HCT116 (cell line): ENCODE data around the gene SEC16A. TPM values are rescaled to one million over a fixed set of nuclear protein-coding genes. Genes with fewer than 3 reads are reported as not detected.
A peak's percentile ranks its signal among the peaks of the same experiment; 100 is the strongest.

ENCODE experiments used
- ATAC-seq: fragments of 200-7000 bp; cut with Tn5 transposase; 2 replicates; pipeline ENCODE4 v1.9.1; 2020; ENCODE audit warnings: mild to moderate bottlenecking, moderate library complexity
- BruUV-seq: library from RNA; stranded (reverse); fragments of 400-500 nt; replicated peaks from 2 replicates; lab custom pipeline; 2021; lab: Mats Ljungman, UMichigan
- CTCF ChIA-PET: fragments of 300-600 bp; sonication (Branson Sonifier 250); formaldehyde crosslinking; loops from one replicate; lab custom pipeline; 2021; ENCODE audit warnings: antibody characterized with exemption; lab: Charles Lee
- POLR2A ChIA-PET: fragments of 300-600, 350-600 bp; sonication (Branson Sonifier 250); formaldehyde crosslinking; loops from one replicate; lab custom pipeline; 2021; ENCODE audit warnings: antibody characterized with exemption; lab: Charles Lee
- RAD21 ChIA-PET, 2 experiments: fragments of 300-600 bp; sonication (Branson Sonifier 250); formaldehyde crosslinking; loops; one replicate each; lab custom pipeline; 2023; ENCODE audit warnings: low total read pairs in 2 of 2; ENCODE audit not compliant: uncharacterized antibody in 2 of 2, unreplicated experiment in 2 of 2, low non-redundant PET in 1 of 2; lab: Charles Lee
- DNase-seq: peaks from one replicate; pipeline ENCODE4 v3.0.0-alpha.2; 2010; ENCODE audit warnings: low read depth, low spot score
- H2AFZ ChIP-seq: fragments of 200-600 bp; shearing (Covaris generic), sonication (generic); 2 replicates; pipeline ENCODE4 v1.6.1; 2017; ENCODE audit warnings: low read depth, mixed run types, mixed read lengths, antibody characterized with exemption, low read length; ENCODE audit not compliant: poor library complexity, severe bottlenecking
- H3K27ac ChIP-seq: 2 replicates; pipeline ENCODE4 v1.5.1; 2012; ENCODE audit warnings: low read depth, low read length
- H3K27me3 ChIP-seq: fragments of 200-600 bp; sonication (generic); 2 replicates; pipeline ENCODE4 v1.6.1; 2016; ENCODE audit warnings: mixed run types, low read length, mixed read lengths; ENCODE audit not compliant: insufficient read depth
- H3K36me3 ChIP-seq, 2 experiments: fragments of 200-500 bp in 1 of 2; fragments of 200-600 bp in 1 of 2; sonication (Bioruptor generic) in 1 of 2; sonication (generic) in 1 of 2; 2 replicates each; pipeline versions ENCODE4 v1.5.1 to v1.6.1; 2014 to 2016; ENCODE audit warnings: low read length in 2 of 2, inconsistent platforms in 1 of 2, mixed read lengths in 1 of 2, mixed run types in 1 of 2; ENCODE audit not compliant: insufficient read depth in 2 of 2, control insufficient read depth in 1 of 2
- H3K4me1 ChIP-seq, 2 experiments: fragments of 200-600 bp in 1 of 2; sonication (generic) in 1 of 2; 2 replicates each; pipeline versions ENCODE4 v1.5.1 to v1.6.1; 2012 to 2017; ENCODE audit warnings: low read length in 2 of 2, inconsistent platforms in 1 of 2, mild to moderate bottlenecking in 1 of 2, mixed read lengths in 1 of 2, mixed run types in 1 of 2, moderate library complexity in 1 of 2; ENCODE audit not compliant: insufficient read depth in 2 of 2, control insufficient read depth in 1 of 2
- H3K4me2 ChIP-seq: fragments of 200-600 bp; sonication (generic); 2 replicates; pipeline ENCODE4 v1.6.1; 2017; ENCODE audit warnings: mixed run types, low read length, mixed read lengths
- H3K4me3 ChIP-seq, 2 experiments: fragments of 200-600 bp in 1 of 2; sonication (generic) in 1 of 2; replicated peaks in 1 of 2; 2 replicates each; pipeline ENCODE4 v1.5.1; 2011 to 2016; ENCODE audit warnings: low read length in 2 of 2, control low read depth in 1 of 2, low read depth in 1 of 2, mild to moderate bottlenecking in 1 of 2, mixed read lengths in 1 of 2, mixed run types in 1 of 2
- H3K79me2 ChIP-seq: fragments of 200-600 bp; sonication (generic); 2 replicates; pipeline ENCODE4 v1.6.1; 2017; ENCODE audit warnings: mild to moderate bottlenecking, mixed run types, low read length, moderate library complexity, mixed read lengths; ENCODE audit not compliant: insufficient read depth
- H3K9ac ChIP-seq: fragments of 200-600 bp; sonication (generic); 2 replicates; pipeline ENCODE4 v1.6.1; 2016; ENCODE audit warnings: low read length, mixed read lengths
- H3K9me2 ChIP-seq: fragments of 200-600 bp; sonication (generic), shearing (Covaris generic); 2 replicates; pipeline ENCODE4 v1.6.1; 2017; ENCODE audit warnings: mixed run types, mild to moderate bottlenecking, moderate library complexity; ENCODE audit not compliant: insufficient read depth
- H3K9me3 ChIP-seq, 2 experiments: fragments of 200-500 bp in 1 of 2; fragments of 200-600 bp in 1 of 2; sonication (Bioruptor generic) in 1 of 2; sonication (generic) in 1 of 2; 2 replicates each; pipeline ENCODE4 v1.6.1; 2014 to 2017; ENCODE audit warnings: low read length in 2 of 2, mixed read lengths in 2 of 2, inconsistent platforms in 1 of 2, low read depth in 1 of 2, mild to moderate bottlenecking in 1 of 2, mixed run types in 1 of 2, moderate library complexity in 1 of 2; ENCODE audit not compliant: control insufficient read depth in 1 of 2, insufficient read depth in 1 of 2
- H4K20me1 ChIP-seq: fragments of 200-600 bp; sonication (generic), shearing (Covaris generic); 2 replicates; pipeline ENCODE4 v1.6.1; 2017; ENCODE audit warnings: mixed run types, mild to moderate bottlenecking, moderate library complexity; ENCODE audit not compliant: insufficient read depth
- CBX3 ChIP-seq: IDR thresholded peaks from 2 replicates; pipeline ENCODE4 v1.6.1; 2012; ENCODE audit warnings: low read depth
- CEBPB ChIP-seq: IDR thresholded peaks from 2 replicates; pipeline ENCODE4 v1.6.1; 2012; ENCODE audit warnings: low read depth
- EGR1 ChIP-seq: IDR thresholded peaks from 2 replicates; pipeline ENCODE4 v1.6.1; 2012; ENCODE audit warnings: low read depth
- ELF1 ChIP-seq: IDR thresholded peaks from 2 replicates; pipeline ENCODE4 v1.6.1; 2012; ENCODE audit warnings: low read depth, borderline replicate concordance
- EZH2 ChIP-seq: fragments of 200-600 bp; sonication (generic); IDR thresholded peaks from 2 replicates; pipeline ENCODE4 v1.6.1; 2017; ENCODE audit warnings: antibody characterized with exemption, mixed run types
- EZH2phosphoT487 ChIP-seq: fragments of 200-600 bp; IDR thresholded peaks from 2 replicates; pipeline ENCODE4 v1.6.1; 2018; ENCODE audit warnings: antibody characterized with exemption, borderline replicate concordance
- FOSL1 ChIP-seq: IDR thresholded peaks from 2 replicates; pipeline ENCODE4 v1.6.1; 2012; ENCODE audit warnings: low read depth
- JUND ChIP-seq: IDR thresholded peaks from 2 replicates; pipeline ENCODE4 v1.6.1; 2012
- POLR2A ChIP-seq: IDR thresholded peaks from 2 replicates; pipeline ENCODE4 v1.7.0; 2011; ENCODE audit warnings: borderline replicate concordance; ENCODE audit not compliant: insufficient read depth, insufficient read length; ENCODE audit errors: extremely low read depth
- POLR2AphosphoS5 ChIP-seq: IDR thresholded peaks from 2 replicates; pipeline ENCODE4 v1.6.1; 2011; ENCODE audit warnings: mild to moderate bottlenecking, low read depth, low read length, moderate library complexity
- RAD21 ChIP-seq: IDR thresholded peaks from 2 replicates; pipeline ENCODE4 v1.6.1; 2012; ENCODE audit warnings: low read depth, mild to moderate bottlenecking
- SIN3A ChIP-seq: IDR thresholded peaks from 2 replicates; pipeline ENCODE4 v1.6.1; 2012; ENCODE audit warnings: low read depth
- SP1 ChIP-seq: IDR thresholded peaks from 2 replicates; pipeline ENCODE4 v1.6.1; 2012; ENCODE audit warnings: low read depth
- SRF ChIP-seq: IDR thresholded peaks from 2 replicates; pipeline ENCODE4 v1.6.1; 2012; ENCODE audit warnings: low read depth
- TCF7L2 ChIP-seq: IDR thresholded peaks from 2 replicates; pipeline ENCODE4 v1.7.0; 2011; ENCODE audit warnings: borderline replicate concordance, inconsistent platforms; ENCODE audit not compliant: insufficient read depth, insufficient read length; ENCODE audit errors: extremely low read depth
- YY1 ChIP-seq: IDR thresholded peaks from 2 replicates; pipeline ENCODE4 v1.6.1; 2011; ENCODE audit warnings: low read length, low read depth, moderate library complexity, mild to moderate bottlenecking; ENCODE audit not compliant: insufficient replicate concordance; ENCODE audit errors: extremely low read depth
- ZFX ChIP-seq: fragments of 450-650 bp; IDR thresholded peaks from 2 replicates; pipeline ENCODE4 v1.6.1; 2017
- ZNF274 ChIP-seq: fragments of 200-500 bp; sonication (Bioruptor generic); IDR thresholded peaks from 2 replicates; pipeline ENCODE4 v1.6.1; 2014; ENCODE audit warnings: mild to moderate bottlenecking, low read depth, low read length, inconsistent platforms
- intact Hi-C: fragments of 100-400 bp; cut with micrococcal nuclease; formaldehyde crosslinking; loops from 2 replicates; pipeline ENCODE4 v1.10.0; 2022
- total RNA-seq: library from RNA; stranded (reverse); gene quantifications from one replicate; pipeline ENCODE4 v1.2.1, GENCODE V29; 2021; ENCODE audit not compliant: unreplicated experiment
- TF ChIP-seq, protein P1 (sequence below), 3 experiments: fragments of 200-600 bp in 1 of 3; sonication (generic) in 1 of 3; IDR thresholded peaks in 2 of 3; conservative IDR thresholded peaks in 1 of 3; 2 replicates each; pipeline ENCODE4 v1.5.1; 2012 to 2017; ENCODE audit warnings: low read depth in 2 of 3, low read length in 2 of 3, antibody characterized with exemption in 1 of 3, borderline replicate concordance in 1 of 3, control low read depth in 1 of 3, mild to moderate bottlenecking in 1 of 3, mixed read lengths in 1 of 3, mixed run types in 1 of 3, moderate library complexity in 1 of 3; ENCODE audit not compliant: insufficient read depth in 1 of 3
- TF ChIP-seq, protein P2 (sequence below): IDR thresholded peaks from 2 replicates; pipeline ENCODE4 v1.6.1; 2012
- TF ChIP-seq, protein P3 (sequence below): IDR thresholded peaks from 2 replicates; pipeline ENCODE4 v1.6.1; 2012
- TF ChIP-seq, protein P4 (sequence below): IDR thresholded peaks from 2 replicates; pipeline ENCODE4 v1.6.1; 2012; ENCODE audit warnings: low read depth

SEC16A gene
- total RNA-seq, 1 experiment from 2014 or later = 49.8 TPM

DNA sequence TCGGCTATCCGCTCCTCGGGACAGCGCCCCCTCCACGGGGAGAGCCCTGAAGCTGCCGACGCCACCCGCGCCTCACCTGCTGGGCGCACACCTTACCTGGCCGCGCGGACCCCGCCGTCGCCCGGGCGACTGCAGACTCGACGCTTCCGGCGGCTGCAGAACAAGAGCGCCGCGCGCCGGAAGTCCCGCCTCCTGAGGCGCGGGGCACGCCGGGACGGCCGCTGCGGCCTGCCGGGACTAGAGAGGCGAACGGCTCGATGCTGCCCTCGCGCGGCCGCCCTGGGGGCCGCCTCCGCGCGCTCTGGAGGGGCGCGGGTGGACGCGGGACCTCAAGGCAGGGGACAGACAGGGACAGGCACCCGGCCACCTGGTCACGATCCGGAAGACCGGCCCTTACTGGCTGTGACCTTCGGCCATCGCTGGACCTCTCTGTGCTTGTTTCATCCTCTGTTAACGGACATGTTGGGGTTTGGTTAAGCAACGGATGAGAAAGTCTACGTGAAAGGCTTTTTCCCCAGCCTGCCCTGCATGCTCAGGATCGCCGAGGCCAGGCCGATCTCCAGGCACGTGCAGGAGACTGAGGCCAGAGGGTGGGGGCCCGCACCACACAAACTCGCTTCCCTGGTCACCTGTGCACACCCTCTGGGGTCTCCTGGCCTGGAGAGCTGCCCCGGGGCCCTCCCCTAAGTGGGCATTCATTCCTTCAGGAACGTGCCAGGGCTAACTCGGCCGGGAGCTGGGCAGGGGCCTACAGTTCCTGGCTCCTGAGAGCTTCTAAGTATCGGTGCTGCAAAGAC lies 82.6 kb downstream of the SEC16A start, which contains the start of gene SNAPC4:
Gene SNAPC4 (minus strand): TSS at position 133 of the 797 bp plus-strand sequence. CDS start 1,742 bp downstream, outside the sequence.
- H3K9me2 ChIP-seq = no peaks in the 10 kb centered on the region
- ChIA-PET CTCF (interaction anchor here (0.6 to 1.4 kb wide), 6 partner anchors 10 to 88 kb away, joined by 3 to 8 read pairs (median 4); partner anchors contain the start of gene DNLZ), RAD21 (no interaction called here), POLR2A (no interaction called here)
- H3K4me2 ChIP-seq = peak within 1 kb of the TSS; percentile 89
- BruUV-seq = no TSS peak
- H3K9me3 ChIP-seq = no peaks in the 10 kb centered on the region
- H3K9ac ChIP-seq = peak within 1 kb of the TSS; percentile 84
- no peaks in the 10 kb centered on the region for H3K27me3 ChIP-seq
- peaks cover 7 to 16% of the 10 kb centered on the region in 2 experiments for H3K4me1 ChIP-seq
- H4K20me1 ChIP-seq = no peaks in the 10 kb centered on the region
- DNase-seq (peak; percentile 62), ATAC-seq (peak; percentile 92)
- H3K4me3 ChIP-seq = peak within 1 kb of the TSS; percentile 82 to 93
- peaks cover 39 to 47% of the 10 kb centered on the region in 2 experiments; a peak in 3 of 4 replicates for H3K36me3 ChIP-seq
- peaks cover 41% of the 10 kb centered on the region for H3K79me2 ChIP-seq
- H2AFZ ChIP-seq = no peak within 1 kb of the TSS
- intact Hi-C loops = loop anchor here (1.0 to 2.0 kb wide), 3 partner anchors 54 to 88 kb away; no protein-coding TSS in a partner anchor
- peak within 1 kb of the TSS; percentile 92 for H3K27ac ChIP-seq
- TF ChIP-seq EGR1 = no peak
- TF ChIP-seq RAD21 = peak; percentile 85
- no peak for TF ChIP-seq CBX3
- TF ChIP-seq EZH2phosphoT487 = no peak
- TF ChIP-seq JUND = no peak
- TF ChIP-seq POLR2A = peak; percentile 85
- TF ChIP-seq EZH2 = no peak
- TF ChIP-seq FOSL1 = no peak
- peak; percentile 44 for TF ChIP-seq YY1
- peak; percentile 82 for TF ChIP-seq SIN3A
- TF ChIP-seq, protein P1, sequence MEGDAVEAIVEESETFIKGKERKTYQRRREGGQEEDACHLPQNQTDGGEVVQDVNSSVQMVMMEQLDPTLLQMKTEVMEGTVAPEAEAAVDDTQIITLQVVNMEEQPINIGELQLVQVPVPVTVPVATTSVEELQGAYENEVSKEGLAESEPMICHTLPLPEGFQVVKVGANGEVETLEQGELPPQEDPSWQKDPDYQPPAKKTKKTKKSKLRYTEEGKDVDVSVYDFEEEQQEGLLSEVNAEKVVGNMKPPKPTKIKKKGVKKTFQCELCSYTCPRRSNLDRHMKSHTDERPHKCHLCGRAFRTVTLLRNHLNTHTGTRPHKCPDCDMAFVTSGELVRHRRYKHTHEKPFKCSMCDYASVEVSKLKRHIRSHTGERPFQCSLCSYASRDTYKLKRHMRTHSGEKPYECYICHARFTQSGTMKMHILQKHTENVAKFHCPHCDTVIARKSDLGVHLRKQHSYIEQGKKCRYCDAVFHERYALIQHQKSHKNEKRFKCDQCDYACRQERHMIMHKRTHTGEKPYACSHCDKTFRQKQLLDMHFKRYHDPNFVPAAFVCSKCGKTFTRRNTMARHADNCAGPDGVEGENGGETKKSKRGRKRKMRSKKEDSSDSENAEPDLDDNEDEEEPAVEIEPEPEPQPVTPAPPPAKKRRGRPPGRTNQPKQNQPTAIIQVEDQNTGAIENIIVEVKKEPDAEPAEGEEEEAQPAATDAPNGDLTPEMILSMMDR (IDR thresholded peaks at IDR 0.05 in 2 of 3, conservative IDR thresholded peaks at IDR 0.05 in 1 of 3; ENCODE audit: borderline replicate concordance in 1 of 3, insufficient read depth in 1 of 3, low read depth in 2 of 3, low read length in 2 of 3) = peak; percentile 68 to 84 (median 82); a peak in 5 of 6 replicates
- TF ChIP-seq, protein P2, sequence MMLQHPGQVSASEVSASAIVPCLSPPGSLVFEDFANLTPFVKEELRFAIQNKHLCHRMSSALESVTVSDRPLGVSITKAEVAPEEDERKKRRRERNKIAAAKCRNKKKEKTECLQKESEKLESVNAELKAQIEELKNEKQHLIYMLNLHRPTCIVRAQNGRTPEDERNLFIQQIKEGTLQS = no peak
- peak; percentile 53; the same call in 1 of the 2 replicates for TF ChIP-seq ZFX
- no peak for TF ChIP-seq CEBPB
- no peak for TF ChIP-seq ELF1
- TF ChIP-seq SRF = no peak
- TF ChIP-seq, protein P3, sequence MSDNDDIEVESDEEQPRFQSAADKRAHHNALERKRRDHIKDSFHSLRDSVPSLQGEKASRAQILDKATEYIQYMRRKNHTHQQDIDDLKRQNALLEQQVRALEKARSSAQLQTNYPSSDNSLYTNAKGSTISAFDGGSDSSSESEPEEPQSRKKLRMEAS = peak; percentile 58; the same call in 1 of the 2 replicates
- TF ChIP-seq, protein P4, sequence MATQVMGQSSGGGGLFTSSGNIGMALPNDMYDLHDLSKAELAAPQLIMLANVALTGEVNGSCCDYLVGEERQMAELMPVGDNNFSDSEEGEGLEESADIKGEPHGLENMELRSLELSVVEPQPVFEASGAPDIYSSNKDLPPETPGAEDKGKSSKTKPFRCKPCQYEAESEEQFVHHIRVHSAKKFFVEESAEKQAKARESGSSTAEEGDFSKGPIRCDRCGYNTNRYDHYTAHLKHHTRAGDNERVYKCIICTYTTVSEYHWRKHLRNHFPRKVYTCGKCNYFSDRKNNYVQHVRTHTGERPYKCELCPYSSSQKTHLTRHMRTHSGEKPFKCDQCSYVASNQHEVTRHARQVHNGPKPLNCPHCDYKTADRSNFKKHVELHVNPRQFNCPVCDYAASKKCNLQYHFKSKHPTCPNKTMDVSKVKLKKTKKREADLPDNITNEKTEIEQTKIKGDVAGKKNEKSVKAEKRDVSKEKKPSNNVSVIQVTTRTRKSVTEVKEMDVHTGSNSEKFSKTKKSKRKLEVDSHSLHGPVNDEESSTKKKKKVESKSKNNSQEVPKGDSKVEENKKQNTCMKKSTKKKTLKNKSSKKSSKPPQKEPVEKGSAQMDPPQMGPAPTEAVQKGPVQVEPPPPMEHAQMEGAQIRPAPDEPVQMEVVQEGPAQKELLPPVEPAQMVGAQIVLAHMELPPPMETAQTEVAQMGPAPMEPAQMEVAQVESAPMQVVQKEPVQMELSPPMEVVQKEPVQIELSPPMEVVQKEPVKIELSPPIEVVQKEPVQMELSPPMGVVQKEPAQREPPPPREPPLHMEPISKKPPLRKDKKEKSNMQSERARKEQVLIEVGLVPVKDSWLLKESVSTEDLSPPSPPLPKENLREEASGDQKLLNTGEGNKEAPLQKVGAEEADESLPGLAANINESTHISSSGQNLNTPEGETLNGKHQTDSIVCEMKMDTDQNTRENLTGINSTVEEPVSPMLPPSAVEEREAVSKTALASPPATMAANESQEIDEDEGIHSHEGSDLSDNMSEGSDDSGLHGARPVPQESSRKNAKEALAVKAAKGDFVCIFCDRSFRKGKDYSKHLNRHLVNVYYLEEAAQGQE = no peak
- TF ChIP-seq SP1 = no peak
- TF ChIP-seq ZNF274 = no peak
- TF ChIP-seq POLR2AphosphoS5 = peak; percentile 92
- peak; percentile 98 for TF ChIP-seq TCF7L2
